Activated T-cell treated with anti-CD3 and anti-CD28 coated beads, Interleukin-2, amount 50 U/mL, for 4 hours (primary cell): Measurements from ENCODE around the gene SOCS6. TPM values are rescaled to one million over a fixed set of nuclear protein-coding genes. Genes with fewer than 3 reads are reported as not detected.
"Not testable (repeated sequence)": the region's sequence is repeated elsewhere in the genome, so short reads cannot be mapped to it uniquely, and the experiment has no call there.

Experiments
- ATAC-seq, 2 donors: fragments of 200-7000 bp; cut with Tn5 transposase; one replicate each; pipeline ENCODE4 v1.10.0; 2021
- DNase-seq: peaks from one replicate; pipeline ENCODE4 v3.0.0-alpha.2; 2020
- H3K27me3 Mint-ChIP-seq: one replicate; pipeline ENCODE4 v1.8.0; 2021; ENCODE audit warnings: low read depth, mixed read lengths
- H3K36me3 Mint-ChIP-seq: one replicate; pipeline ENCODE4 v1.8.0; 2022; ENCODE audit warnings: mixed read lengths; ENCODE audit not compliant: insufficient read depth
- H3K4me1 Mint-ChIP-seq: one replicate; pipeline ENCODE4 v1.8.0; 2021; ENCODE audit warnings: low read depth, mixed read lengths
- H3K4me3 Mint-ChIP-seq: one replicate; pipeline ENCODE4 v1.8.0; 2021; ENCODE audit warnings: mild to moderate bottlenecking, moderate library complexity, mixed read lengths
- H3K9me3 Mint-ChIP-seq: one replicate; pipeline ENCODE4 v1.8.0; 2021; ENCODE audit warnings: mixed read lengths
- total RNA-seq, 3 donors: library from RNA; stranded (reverse); gene quantifications; one replicate each; pipeline ENCODE4 v1.2.1, GENCODE V29; 2021

Gene SOCS6, protein sequence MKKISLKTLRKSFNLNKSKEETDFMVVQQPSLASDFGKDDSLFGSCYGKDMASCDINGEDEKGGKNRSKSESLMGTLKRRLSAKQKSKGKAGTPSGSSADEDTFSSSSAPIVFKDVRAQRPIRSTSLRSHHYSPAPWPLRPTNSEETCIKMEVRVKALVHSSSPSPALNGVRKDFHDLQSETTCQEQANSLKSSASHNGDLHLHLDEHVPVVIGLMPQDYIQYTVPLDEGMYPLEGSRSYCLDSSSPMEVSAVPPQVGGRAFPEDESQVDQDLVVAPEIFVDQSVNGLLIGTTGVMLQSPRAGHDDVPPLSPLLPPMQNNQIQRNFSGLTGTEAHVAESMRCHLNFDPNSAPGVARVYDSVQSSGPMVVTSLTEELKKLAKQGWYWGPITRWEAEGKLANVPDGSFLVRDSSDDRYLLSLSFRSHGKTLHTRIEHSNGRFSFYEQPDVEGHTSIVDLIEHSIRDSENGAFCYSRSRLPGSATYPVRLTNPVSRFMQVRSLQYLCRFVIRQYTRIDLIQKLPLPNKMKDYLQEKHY
- under 1 TPM; 0.63 to 0.81 (median 0.79) TPM for total RNA-seq

DNA sequence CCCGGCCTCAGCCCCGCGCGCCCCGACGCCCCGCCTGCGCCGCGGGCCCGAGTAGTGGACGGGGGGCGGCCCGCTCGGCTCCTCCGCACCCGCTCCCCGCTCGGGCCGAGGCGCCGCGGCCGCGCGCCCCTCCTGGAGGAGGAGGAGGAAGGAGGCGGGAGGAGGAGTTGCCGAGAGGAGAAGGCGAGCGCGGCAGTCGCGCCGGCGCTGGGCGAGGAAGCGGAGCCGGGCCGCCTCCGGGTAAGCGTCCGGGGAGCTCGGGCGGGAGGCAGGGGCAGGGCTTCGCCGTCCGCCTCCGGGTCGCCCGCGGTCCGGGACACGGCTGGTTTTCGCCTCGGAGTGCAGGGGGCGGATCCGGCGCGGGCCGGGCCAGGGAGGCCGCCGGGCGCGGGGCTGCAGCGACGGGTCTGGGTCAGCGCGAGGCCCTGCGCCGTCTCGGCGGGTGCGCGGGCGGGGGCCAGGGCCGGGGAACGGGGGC is at the start of gene SOCS6:
Gene SOCS6 (plus strand): TSS at position 195 of the 478 bp plus-strand sequence. CDS start 35,624 bp downstream, outside the sequence.
- H3K4me1 Mint-ChIP-seq: peaks cover 6% of the 10 kb centered on the region
- H3K36me3 Mint-ChIP-seq: no peaks in the 10 kb centered on the region
- peaks cover 54% of the 10 kb centered on the region for H3K27me3 Mint-ChIP-seq
- peak; percentile 63 to 79 for ATAC-seq
- peak; percentile 8 for DNase-seq
- H3K4me3 Mint-ChIP-seq: peak within 1 kb of the TSS; percentile 76
- H3K9me3 Mint-ChIP-seq: no peaks in the 10 kb centered on the region

DNA sequence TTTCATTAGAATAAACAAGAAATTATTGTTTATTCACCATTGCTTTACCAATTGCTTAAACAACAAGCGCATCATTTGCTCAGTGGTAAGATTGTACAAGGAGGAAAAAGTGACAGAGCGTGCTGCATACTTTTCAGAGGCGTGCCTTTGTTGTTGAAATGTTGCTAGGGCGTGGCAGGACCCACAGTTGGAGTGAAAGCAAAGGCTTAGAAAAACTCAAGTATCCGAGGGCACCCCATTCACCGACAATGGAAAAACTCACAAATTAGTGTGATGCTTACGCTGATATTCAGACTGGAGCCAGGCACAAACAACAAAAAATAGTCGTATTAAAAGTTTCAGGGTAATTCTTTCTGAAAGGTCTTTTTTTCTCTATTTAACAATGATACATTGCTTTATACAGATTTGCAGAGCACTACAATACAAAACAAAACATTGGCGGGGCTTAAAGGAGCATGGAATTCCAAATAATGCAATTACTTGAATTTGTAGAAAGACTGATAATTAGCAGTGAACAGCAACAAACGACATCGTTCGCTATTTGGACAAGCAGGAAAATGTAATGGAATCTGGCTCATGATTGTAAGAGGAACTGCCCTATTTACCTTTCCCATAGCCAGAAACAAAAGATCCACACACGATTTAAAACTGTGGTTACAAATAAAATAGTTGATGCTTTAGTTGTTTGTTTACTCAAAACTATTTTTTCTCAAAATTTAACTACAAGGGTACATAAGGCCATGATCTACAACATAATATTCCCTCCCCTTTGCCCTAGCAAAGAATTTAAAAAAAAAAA is 45.5 kb upstream of the SOCS6 start:
- H3K27me3 Mint-ChIP-seq: peaks cover 11% of the 10 kb centered on the region
- ATAC-seq (no peak), DNase-seq (no peak)
- no peak overlapping the region for H3K4me3 Mint-ChIP-seq
- no peaks in the 10 kb centered on the region for H3K4me1 Mint-ChIP-seq
- no peaks in the 10 kb centered on the region for H3K36me3 Mint-ChIP-seq
- no peaks in the 10 kb centered on the region for H3K9me3 Mint-ChIP-seq

DNA sequence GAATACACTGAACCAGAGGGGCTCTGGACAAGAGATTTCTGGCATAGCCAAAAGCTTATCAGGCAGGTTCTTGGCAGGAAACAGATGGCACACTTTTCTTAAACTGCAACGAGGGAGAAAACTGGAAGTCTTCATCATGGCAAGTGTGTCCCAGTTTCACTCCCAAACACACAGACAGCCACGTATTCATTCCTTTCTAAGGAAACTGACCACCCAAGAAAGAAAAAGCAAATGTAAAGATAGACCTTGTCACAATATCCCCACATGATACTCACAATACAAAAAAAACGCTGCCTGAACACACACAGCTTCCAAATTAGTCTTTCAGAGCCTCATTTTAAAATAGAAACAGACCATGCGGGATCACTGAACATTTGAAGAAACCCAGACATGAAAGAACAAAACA is 42.8 kb upstream of the SOCS6 start:
- Mint-ChIP-seq H3K27me3 (peaks cover 7% of the 10 kb centered on the region), H3K36me3 (no peaks in the 10 kb centered on the region), H3K4me1 (no peaks in the 10 kb centered on the region), H3K9me3 (no peaks in the 10 kb centered on the region), H3K4me3 (no peak overlapping the region)
- no peak for DNase-seq
- ATAC-seq: no peak

DNA sequence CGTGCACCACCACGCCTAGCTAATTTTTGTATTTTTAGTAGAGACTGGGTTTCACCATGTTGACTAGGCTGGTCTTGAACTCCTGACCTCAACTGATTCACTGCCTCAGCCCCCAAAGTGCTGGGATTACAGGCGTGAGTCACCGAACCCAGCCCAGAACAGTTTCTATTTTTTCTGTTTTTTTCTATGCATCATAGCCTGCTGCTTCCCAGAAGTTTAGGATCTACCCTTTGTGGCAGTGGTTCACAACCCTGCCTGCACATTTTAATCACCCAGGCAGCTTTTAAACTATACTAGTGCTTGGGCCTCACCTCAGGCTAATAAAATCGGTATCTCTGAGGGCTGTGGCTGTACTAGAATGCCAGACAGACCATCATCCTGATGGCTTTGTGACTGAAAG is 39.7 kb upstream of the SOCS6 start:
- no peak for ATAC-seq

DNA sequence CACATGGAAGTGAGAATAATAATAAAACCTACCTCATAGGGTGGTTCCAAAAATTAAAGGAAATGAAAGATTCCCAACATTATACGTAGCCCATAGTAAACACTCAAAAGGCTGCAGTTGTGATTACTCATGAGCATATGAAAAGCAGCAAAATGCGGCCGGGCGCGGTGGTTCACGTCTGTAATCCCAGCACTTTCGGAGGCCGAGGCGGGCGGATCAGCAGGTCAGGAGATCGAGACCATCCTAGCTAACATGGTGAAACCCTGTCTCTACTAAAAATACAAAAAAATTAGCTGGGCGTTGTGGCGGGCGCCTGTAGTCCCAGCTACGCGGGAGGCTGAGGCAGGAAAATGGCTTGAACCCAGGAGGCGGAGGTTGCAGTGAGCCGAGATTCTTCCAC is 39.0 kb upstream of the SOCS6 start:
- H3K9me3 Mint-ChIP-seq, H3K4me3 Mint-ChIP-seq, ATAC-seq, H3K4me1 Mint-ChIP-seq, H3K27me3 Mint-ChIP-seq, DNase-seq, H3K36me3 Mint-ChIP-seq: not testable (repeated sequence)

More for the DNA sequence above, 39.7 kb upstream of the SOCS6 start:
- H3K4me1 Mint-ChIP-seq: no peaks in the 10 kb centered on the region
- no peaks in the 10 kb centered on the region for H3K9me3 Mint-ChIP-seq
- H3K4me3 Mint-ChIP-seq: no peak overlapping the region
- no peaks in the 10 kb centered on the region for H3K27me3 Mint-ChIP-seq
- H3K36me3 Mint-ChIP-seq: no peaks in the 10 kb centered on the region
- no peak for DNase-seq

DNA sequence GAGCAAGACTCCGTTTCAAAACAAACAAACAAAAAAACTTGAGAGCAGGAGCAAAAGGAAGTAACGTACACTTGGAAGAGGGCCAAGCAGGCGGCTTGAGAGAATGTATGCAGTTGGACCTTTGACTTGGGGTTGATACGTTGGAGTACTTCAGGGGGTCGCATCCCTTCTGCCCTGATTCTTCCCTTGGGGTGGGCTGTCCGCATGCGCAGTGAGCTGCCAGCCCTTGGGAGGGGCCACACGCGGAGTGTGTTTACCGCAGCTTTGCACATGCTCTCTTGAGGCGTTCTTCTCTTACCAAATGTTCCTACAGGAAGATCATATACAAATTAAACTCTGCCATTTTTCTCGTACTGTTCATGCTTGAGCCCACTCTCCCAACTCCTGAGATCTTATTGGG is 38.1 kb upstream of the SOCS6 start:
- Mint-ChIP-seq H3K4me1 (no peaks in the 10 kb centered on the region), H3K9me3 (no peaks in the 10 kb centered on the region), H3K27me3 (peaks cover 2% of the 10 kb centered on the region), H3K4me3 (no peak overlapping the region), H3K36me3 (no peaks in the 10 kb centered on the region)
- DNase-seq: no peak
- ATAC-seq: no peak

DNA sequence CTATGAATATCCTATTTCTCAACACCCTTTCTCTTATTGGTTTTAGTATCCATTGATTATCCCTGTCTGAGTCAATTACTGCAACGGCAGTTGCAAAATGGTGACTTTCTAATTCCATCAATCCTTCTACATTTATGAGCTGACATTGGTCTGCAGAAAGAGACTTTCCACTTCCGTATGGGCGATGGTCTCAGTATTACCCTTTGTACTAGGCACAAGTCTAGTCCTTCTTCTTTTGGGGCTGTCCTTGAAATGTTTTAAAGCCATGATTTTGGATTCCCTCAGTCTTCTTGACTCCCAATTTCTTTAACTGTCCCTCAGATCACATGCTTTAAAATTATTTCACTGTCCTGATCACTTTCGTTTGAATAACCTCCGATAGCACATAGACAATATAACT is 32.7 kb upstream of the SOCS6 start:
- Mint-ChIP-seq H3K27me3 (peaks cover 10% of the 10 kb centered on the region), H3K4me3 (no peak overlapping the region), H3K4me1 (no peaks in the 10 kb centered on the region), H3K36me3 (no peaks in the 10 kb centered on the region), H3K9me3 (no peaks in the 10 kb centered on the region)
- DNase-seq (no peak), ATAC-seq (no peak)

DNA sequence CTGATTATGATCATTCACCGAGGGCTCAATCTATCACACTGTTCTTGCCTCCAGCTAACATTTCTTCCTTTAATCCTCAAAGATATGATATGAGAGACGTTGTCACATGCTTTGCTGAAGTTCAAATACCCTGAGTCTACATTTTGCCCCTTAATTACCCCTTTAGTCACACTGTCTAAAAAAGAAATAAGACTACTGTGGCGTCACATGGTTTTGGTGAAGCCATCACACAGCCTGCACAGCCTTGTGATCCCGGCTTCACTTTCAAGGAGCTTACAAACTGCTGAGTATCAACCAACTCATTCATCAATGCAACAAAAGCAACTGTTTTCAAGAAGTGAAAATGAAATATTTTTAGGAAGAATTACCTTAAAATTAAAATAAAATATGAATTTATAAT is 31.9 kb upstream of the SOCS6 start:
- DNase-seq: no peak
- no peaks in the 10 kb centered on the region for H3K4me1 Mint-ChIP-seq
- peaks cover 10% of the 10 kb centered on the region for H3K27me3 Mint-ChIP-seq
- no peaks in the 10 kb centered on the region for H3K9me3 Mint-ChIP-seq
- no peak for ATAC-seq
- no peaks in the 10 kb centered on the region for H3K36me3 Mint-ChIP-seq
- H3K4me3 Mint-ChIP-seq: no peak overlapping the region

DNA sequence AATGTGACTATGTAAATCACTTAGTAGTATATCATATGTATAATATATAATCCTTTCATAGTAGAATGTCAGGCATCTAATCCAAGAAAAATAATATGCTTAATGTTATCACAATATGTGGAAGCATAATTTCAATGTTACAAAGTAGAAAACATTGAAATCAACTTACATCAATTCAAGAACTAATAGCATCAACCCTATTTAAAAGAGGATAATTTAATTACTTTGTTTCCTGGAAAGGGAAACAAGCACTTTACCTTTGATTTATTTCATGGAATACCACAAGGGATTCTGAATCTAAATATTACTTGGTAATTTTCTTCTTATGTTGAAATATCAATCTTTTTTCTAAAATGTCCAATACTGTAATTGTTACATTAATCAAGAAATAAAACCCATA is 30.6 kb upstream of the SOCS6 start:
- Mint-ChIP-seq H3K36me3 (no peaks in the 10 kb centered on the region), H3K4me1 (no peaks in the 10 kb centered on the region), H3K9me3 (no peaks in the 10 kb centered on the region), H3K27me3 (peaks cover 10% of the 10 kb centered on the region), H3K4me3 (no peak overlapping the region)
- DNase-seq (no peak), ATAC-seq (no peak)

DNA sequence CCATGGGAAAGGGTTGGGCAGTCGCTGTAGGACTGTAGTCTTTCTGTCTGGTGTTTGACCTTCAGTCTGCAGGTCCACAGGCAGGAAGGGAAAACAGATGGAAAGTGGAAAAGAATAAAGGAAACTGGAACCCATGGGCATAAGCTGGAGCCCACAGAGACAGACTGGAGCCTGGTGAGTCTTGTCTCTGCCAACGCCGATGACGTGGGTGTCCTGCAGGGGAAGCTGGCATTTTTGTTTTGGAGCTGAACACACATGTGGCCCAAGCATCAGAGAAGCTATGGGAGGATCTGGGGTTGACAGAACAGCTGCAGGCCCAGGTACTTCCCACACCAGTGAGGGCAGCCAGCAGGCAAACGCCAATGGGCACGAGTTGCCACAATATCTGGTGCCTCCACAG is 28.2 kb upstream of the SOCS6 start:
- no peak overlapping the region for H3K4me3 Mint-ChIP-seq
- H3K9me3 Mint-ChIP-seq: no peaks in the 10 kb centered on the region
- no peak for DNase-seq
- no peak for ATAC-seq
- H3K36me3 Mint-ChIP-seq: no peaks in the 10 kb centered on the region
- no peaks in the 10 kb centered on the region for H3K4me1 Mint-ChIP-seq
- H3K27me3 Mint-ChIP-seq: peaks cover 8% of the 10 kb centered on the region

DNA sequence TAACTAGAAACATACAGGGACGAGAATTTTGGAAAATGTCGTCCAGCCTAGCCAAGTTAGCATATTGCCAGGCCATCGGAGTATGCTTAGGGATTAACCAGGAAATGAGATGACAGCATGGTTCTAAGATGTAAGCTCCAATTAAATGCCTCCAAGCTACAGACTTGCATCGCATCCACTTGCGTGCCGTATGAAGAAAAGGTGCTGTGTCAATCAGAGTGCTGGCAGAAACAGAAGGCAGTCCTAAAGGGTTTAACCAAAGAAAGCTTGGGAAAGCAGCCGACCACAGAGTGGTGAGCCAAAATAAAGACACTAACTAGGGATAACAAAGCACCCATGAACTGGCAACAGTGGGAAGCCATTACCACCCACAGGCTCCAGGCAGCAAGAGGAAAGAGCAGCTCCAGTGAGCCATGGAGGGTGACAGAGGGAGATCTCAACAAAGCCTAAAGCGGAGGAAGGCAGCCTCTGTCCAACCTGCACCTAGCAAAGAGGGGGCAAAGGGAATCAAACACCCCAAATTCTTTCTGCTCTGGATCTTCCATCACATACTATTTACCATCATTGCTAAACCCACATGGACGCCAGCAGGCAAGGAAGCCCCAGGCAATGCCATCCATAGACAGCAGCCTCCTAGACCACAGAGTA is 27.6 kb upstream of the SOCS6 start:
- DNase-seq (no peak), ATAC-seq (no peak)
- no peaks in the 10 kb centered on the region for H3K9me3 Mint-ChIP-seq
- H3K27me3 Mint-ChIP-seq: peaks cover 6% of the 10 kb centered on the region
- no peaks in the 10 kb centered on the region for H3K4me1 Mint-ChIP-seq
- no peaks in the 10 kb centered on the region for H3K36me3 Mint-ChIP-seq
- H3K4me3 Mint-ChIP-seq: no peak overlapping the region

DNA sequence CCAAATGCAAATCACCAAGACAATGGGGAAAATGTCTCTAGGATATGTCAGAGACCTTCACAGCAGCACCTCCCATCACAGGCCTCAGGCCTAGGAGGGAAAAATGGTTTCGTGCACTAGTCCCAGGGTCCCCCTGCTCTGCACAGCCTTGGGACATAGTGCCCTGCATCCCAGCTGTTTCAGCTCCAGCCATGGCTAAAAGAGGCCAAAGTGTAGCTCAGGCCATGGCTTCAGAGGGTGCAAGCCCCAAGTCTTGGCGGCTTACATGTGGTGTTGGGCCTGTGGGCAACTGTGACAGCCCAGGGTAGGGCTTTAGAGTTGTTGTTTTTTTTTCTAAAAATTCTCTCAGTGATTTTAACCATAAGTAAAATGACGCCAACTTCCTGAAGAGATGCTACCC is 25.5 kb upstream of the SOCS6 start:
- Mint-ChIP-seq H3K36me3 (no peaks in the 10 kb centered on the region), H3K4me1 (no peaks in the 10 kb centered on the region)

DNA sequence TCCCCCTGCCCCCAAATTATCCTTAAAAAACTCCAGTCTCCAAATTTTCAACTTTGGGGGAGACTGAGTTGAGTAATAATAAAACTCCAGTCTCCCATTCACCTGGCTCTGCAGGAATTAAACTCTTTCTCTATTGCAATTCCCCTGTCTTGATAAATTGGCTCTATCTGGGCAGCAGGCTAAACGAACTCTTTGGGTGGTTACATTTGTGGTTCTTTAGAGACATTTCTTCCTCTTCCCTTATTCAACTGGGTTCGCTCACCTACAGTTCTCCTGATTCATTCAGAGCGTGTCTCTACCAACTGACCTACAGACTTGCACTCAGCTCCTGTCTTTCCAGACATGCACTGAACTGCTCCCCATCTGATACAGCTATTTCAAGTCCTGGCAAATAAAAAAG is 17.1 kb upstream of the SOCS6 start:
- H3K36me3 Mint-ChIP-seq: no peaks in the 10 kb centered on the region
- no peaks in the 10 kb centered on the region for H3K4me1 Mint-ChIP-seq
- ATAC-seq (no peak), DNase-seq (no peak)
- no peak overlapping the region for H3K4me3 Mint-ChIP-seq
- H3K9me3 Mint-ChIP-seq: peaks cover 29% of the 10 kb centered on the region
- H3K27me3 Mint-ChIP-seq: peaks cover 3% of the 10 kb centered on the region

More for the DNA sequence above, 25.5 kb upstream of the SOCS6 start:
- no peaks in the 10 kb centered on the region for H3K9me3 Mint-ChIP-seq
- peaks cover 2% of the 10 kb centered on the region for H3K27me3 Mint-ChIP-seq
- ATAC-seq (no peak), DNase-seq (no peak)
- no peak overlapping the region for H3K4me3 Mint-ChIP-seq

DNA sequence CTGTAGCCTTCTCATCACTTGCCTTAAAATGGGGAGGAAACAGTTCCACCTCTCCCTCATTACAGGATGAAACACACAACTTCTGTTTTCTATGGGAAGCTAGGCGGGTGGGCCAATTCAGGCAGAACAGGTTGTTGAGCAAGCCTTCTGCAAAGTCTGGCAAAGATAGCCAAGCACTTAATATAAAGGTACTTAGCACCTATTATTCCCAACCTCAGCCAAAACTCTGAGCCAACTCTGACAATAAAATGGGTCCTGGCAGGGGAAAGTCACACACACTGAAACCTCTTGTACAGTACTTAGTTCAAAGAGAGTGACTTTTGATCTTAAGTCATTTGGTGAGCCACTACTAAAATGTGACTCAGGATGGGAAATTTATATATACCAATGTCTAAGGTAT is 15.8 kb upstream of the SOCS6 start:
- H3K36me3 Mint-ChIP-seq: no peaks in the 10 kb centered on the region
- H3K4me3 Mint-ChIP-seq: no peak overlapping the region
- H3K27me3 Mint-ChIP-seq: peaks cover 3% of the 10 kb centered on the region
- DNase-seq (no peak), ATAC-seq (no peak)
- H3K9me3 Mint-ChIP-seq: peaks cover 29% of the 10 kb centered on the region
- no peaks in the 10 kb centered on the region for H3K4me1 Mint-ChIP-seq
